Activated CD4-positive, alpha-beta T cell treated with anti-CD3 and anti-CD28 coated beads for 4 hours (primary cell): Measurements from ENCODE around the gene B4GALNT4.
"Not testable (repeated sequence)": the region's sequence is repeated elsewhere in the genome, so short reads cannot be mapped to it uniquely, and the experiment has no call there.

Experiments used
- DNase-seq, 2 donors: peaks; one replicate each; pipeline ENCODE4 v3.0.0-alpha.2; 2020

Gene B4GALNT4

GRCh38 chr11:376531-377173, 7.4 kb downstream of the B4GALNT4 start:
- no peak for DNase-seq

- DNase-seq: no peak
Measured at GRCh38 chr11:377174-377865, 8.0 kb downstream of the B4GALNT4 start.

GRCh38 chr11:377883-378500, 8.7 kb downstream of the B4GALNT4 start:
- DNase-seq: no peak

- no peak for DNase-seq
Measured at GRCh38 chr11:379205-380094, 10.2 kb downstream of the B4GALNT4 start.

- no peak for DNase-seq
Measured at GRCh38 chr11:380095-380480, 10.8 kb downstream of the B4GALNT4 start.

- DNase-seq: no peak
Measured at GRCh38 chr11:380491-380890, 11.2 kb downstream of the B4GALNT4 start.

GRCh38 chr11:380996-381395, 11.7 kb downstream of the B4GALNT4 start:
- DNase-seq: no peak

- DNase-seq: no peak
Measured at GRCh38 chr11:381501-382072, 12.3 kb downstream of the B4GALNT4 start.

GRCh38 chr11:382081-382629, 12.9 kb downstream of the B4GALNT4 start:
- no peak for DNase-seq

GRCh38 chr11:383431-383830, 14.1 kb downstream of the B4GALNT4 start:
- DNase-seq: no peak

- no peak for DNase-seq
Measured at GRCh38 chr11:384511-384910, 15.2 kb downstream of the B4GALNT4 start.

- no peak for DNase-seq
Measured at GRCh38 chr11:385594-386351, 16.5 kb downstream of the B4GALNT4 start.

- DNase-seq: no peak
Measured at GRCh38 chr11:386483-386882, 17.2 kb downstream of the B4GALNT4 start.

GRCh38 chr11:387193-387793, 18.0 kb downstream of the B4GALNT4 start:
- no peak for DNase-seq

- not testable (repeated sequence) for DNase-seq
Measured at GRCh38 chr11:389369-389768, 20.1 kb downstream of the B4GALNT4 start.

GRCh38 chr11:390175-390574, 20.9 kb downstream of the B4GALNT4 start:
- DNase-seq: no peak

- DNase-seq: no peak
Measured at GRCh38 chr11:391117-392017, 22.1 kb downstream of the B4GALNT4 start.

GRCh38 chr11:392102-392777, 22.9 kb downstream of the B4GALNT4 start:
- no peak for DNase-seq

- peak; percentile 28 to 48 for DNase-seq
Measured at GRCh38 chr11:393219-394033, 24.1 kb downstream of the B4GALNT4 start.
